ENCODE data around the gene DRGX.

The DRGX gene

DNA sequence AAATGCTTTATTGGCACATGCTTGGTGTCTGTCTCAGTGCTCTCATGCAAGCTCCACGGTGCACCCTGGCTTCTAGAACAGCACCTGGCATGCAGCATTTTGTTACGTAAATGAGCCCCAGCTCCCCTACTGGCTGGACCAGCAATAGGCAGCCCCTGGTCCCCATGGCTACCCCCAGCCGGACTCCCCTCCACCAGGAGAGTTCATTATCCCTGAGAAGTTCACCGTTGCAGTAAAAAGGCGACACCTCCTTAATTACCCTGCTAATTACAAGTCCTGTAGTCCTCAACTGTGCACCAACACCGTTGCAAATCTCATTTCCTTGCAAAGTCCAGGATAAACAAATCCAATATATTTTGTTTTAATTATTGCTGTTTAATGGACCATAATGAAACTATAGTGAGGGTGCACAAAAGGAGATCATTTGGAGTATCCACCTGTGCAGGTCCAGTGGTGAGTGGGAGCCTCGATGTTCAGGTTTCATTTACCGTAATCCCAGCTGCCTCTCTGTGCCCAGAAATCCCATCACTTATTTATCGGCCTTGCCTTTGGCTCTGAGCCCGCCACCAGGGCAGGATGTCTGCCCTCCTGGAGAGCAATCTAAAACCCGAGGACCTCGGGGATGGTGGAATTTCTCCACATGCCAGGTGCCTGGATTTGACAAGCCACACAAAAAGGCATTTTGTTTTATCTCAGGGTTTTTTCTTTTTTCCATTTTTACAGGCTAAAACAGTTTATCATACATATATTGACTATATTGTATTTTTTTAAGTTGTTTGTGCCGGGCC is 12.8 kb upstream of the DRGX start:
- peak; percentile 17 for DNase-seq (ENCODE audit: low read depth)
- no peak overlapping the region for H3K4me3 ChIP-seq (ENCODE audit: low read depth, low read length)
- TF ChIP-seq, protein P1, sequence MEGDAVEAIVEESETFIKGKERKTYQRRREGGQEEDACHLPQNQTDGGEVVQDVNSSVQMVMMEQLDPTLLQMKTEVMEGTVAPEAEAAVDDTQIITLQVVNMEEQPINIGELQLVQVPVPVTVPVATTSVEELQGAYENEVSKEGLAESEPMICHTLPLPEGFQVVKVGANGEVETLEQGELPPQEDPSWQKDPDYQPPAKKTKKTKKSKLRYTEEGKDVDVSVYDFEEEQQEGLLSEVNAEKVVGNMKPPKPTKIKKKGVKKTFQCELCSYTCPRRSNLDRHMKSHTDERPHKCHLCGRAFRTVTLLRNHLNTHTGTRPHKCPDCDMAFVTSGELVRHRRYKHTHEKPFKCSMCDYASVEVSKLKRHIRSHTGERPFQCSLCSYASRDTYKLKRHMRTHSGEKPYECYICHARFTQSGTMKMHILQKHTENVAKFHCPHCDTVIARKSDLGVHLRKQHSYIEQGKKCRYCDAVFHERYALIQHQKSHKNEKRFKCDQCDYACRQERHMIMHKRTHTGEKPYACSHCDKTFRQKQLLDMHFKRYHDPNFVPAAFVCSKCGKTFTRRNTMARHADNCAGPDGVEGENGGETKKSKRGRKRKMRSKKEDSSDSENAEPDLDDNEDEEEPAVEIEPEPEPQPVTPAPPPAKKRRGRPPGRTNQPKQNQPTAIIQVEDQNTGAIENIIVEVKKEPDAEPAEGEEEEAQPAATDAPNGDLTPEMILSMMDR (conservative IDR thresholded peaks at IDR 0.05; ENCODE audit: low read depth, low read length) = peak; percentile 55

DNA sequence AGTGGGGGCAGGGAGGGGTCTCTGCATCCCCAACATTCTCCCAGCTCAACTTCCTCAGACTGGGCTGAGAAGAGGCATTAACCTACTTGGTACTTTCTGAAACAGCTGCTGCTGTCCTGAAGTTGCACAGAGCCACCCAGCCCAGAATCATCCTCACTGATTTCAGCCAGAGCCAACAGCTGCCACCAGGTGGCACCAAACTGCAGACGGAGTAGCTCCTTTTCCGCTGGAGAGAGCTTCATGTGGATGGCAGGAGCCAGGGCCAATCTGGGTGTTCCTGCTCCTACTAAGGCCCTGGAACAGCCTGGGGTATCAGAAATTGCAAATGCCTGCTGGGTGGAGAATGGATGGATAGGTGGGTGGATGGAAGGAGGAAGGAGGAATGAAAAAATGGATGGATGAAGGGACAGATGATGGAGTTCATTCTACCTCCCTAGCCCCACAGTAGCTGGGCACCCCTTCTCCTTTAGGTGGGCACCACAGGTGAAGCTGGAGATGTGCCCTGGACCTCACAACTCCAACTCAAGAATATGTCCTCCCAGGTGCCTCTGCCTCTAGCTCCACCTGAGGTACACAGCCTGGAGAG is 11.8 kb upstream of the DRGX start:
- no peak overlapping the region for H3K4me3 ChIP-seq (ENCODE audit: low read depth, low read length)
- DNase-seq (ENCODE audit: low read depth) = peak; percentile 89
- TF ChIP-seq, protein P1 (conservative IDR thresholded peaks at IDR 0.05; ENCODE audit: low read depth, low read length) = peak; percentile 97

DNA sequence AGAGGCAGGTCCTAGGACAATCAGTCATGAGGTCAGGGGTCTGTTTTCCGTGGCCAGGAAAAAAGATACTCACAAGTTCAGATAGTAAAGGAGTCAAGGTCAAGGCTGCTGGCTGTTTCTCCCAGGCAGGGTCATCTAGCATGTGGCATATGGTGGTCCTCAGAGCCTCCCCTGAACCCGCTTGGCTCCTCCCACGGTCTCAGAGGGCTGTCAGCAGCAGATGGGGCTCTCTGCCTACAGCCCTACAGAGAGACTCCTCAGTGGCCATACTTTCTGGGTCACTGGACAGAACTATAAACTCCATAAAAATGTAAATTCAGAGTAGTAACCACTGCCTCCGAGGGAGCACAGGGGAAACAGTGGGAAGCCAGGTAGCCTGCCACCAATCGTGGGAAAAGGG is 11.3 kb upstream of the DRGX start:
- H3K4me3 ChIP-seq (ENCODE audit: low read depth, low read length) = no peak overlapping the region
- no peak for DNase-seq (ENCODE audit: low read depth)
- TF ChIP-seq, protein P1 (conservative IDR thresholded peaks at IDR 0.05; ENCODE audit: low read depth, low read length) = no peak

DNA sequence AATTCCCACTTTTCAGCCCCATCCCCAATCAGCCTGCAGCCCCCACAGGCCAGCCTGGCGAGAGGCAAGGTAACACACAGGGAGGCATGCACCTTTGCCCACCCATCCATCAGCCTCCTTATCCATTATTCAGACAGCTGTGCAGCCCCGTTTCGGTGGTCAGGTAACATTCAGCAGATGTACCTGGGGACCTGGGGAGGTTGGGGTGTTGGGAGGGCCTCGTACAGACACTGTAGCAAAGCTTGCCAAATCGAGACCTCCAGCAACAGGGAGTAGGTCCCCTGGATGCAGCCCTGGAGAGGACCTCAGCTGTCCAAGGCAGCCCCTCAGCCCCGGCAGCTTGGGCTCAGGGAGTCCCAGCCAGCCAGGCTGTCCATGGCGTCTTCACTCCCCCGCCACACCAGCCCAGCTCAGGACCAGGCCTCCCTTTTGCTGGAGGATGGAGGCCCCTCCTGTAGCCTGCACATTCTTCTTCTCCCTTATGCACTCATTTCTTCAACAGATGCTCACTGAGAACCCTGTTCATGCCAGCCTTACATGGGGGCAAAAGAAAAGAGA is 8.5 kb upstream of the DRGX start:
- TF ChIP-seq, protein P1 (conservative IDR thresholded peaks at IDR 0.05; ENCODE audit: low read depth, low read length) = no peak
- no peak for DNase-seq (ENCODE audit: low read depth)
- H3K4me3 ChIP-seq (ENCODE audit: low read depth, low read length) = no peak overlapping the region

DNA sequence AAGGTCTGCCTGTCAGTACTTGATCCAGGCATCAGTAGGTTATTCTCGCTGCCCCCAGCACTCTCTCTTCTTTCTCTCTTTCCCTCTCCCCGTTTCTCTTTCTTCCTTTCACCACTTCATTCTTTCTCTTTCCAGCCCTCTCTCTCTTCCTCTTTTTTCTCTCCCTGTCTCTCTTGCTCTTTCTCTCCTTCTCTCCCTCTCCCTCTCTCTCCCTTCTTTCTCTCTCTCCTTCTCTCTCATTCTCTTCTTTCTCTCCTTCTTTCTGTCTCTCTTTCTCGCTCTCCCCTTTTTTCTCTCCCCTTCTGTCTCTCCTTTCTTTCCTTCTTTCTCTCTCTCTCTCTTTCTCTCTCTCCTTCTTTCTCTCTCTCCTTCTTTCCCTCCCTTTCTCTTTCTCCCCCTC is 7.5 kb upstream of the DRGX start:
- H3K4me3 ChIP-seq (ENCODE audit: low read depth, low read length) = no peak overlapping the region
- TF ChIP-seq, protein P1 (conservative IDR thresholded peaks at IDR 0.05; ENCODE audit: low read depth, low read length) = no peak

DNA sequence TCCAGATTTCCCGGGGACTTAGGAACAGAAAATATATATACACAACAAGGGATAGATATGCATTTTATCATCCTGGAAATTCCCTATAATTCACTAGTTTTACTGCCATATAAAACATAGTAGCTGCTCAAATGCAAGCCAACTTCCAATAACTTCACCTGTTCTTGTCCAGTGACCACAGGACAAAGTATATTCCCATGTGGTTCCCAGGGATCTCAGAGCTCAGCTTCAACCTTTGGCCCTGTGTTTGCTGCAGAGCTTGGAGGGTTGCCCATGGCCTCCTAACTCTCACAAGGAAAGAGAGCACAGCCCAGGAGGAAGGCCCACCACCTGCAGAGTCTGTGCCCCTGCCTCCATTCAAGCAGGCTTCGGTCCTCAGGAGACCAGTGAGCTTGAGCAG is 4.5 kb upstream of the DRGX start:
- TF ChIP-seq, protein P1 (conservative IDR thresholded peaks at IDR 0.05; ENCODE audit: low read depth, low read length) = no peak
- H3K4me3 ChIP-seq (ENCODE audit: low read depth, low read length) = no peak overlapping the region
- no peak for DNase-seq (ENCODE audit: low read depth)

More for the DNA sequence above, 7.5 kb upstream of the DRGX start:
- DNase-seq (ENCODE audit: low read depth) = no peak
